NCI-H1417 (cell line): ENCODE measurements around the gene RFX4.

Source experiments
- DNase-seq, 3 experiments: peaks; one replicate each; lab custom pipeline; 2025; lab: John Stamatoyannopoulos, UW

RFX4 gene

DNA sequence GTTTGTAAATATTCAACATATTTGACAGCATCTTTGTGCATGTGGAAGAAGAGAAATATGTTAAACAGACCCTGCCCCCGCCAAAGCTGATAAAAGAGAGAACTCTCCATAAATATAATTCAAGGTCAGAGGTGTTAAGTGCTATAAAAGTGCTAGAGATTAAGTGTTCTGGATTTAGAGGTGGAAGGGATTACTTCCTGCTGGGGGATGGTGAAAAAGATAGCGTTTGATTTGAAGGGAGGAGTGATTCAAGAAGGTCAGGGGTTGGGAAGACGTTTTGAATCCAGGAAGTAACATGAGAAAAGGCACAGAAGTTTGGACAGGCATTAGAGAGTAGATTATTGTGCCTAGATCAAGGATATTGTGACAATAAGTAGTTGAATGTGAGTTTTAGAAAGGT, 221.9 kb downstream of the RFX4 start:
- no peak for DNase-seq
